ENCODE results near the gene GALNT14.

Gene GALNT14

DNA sequence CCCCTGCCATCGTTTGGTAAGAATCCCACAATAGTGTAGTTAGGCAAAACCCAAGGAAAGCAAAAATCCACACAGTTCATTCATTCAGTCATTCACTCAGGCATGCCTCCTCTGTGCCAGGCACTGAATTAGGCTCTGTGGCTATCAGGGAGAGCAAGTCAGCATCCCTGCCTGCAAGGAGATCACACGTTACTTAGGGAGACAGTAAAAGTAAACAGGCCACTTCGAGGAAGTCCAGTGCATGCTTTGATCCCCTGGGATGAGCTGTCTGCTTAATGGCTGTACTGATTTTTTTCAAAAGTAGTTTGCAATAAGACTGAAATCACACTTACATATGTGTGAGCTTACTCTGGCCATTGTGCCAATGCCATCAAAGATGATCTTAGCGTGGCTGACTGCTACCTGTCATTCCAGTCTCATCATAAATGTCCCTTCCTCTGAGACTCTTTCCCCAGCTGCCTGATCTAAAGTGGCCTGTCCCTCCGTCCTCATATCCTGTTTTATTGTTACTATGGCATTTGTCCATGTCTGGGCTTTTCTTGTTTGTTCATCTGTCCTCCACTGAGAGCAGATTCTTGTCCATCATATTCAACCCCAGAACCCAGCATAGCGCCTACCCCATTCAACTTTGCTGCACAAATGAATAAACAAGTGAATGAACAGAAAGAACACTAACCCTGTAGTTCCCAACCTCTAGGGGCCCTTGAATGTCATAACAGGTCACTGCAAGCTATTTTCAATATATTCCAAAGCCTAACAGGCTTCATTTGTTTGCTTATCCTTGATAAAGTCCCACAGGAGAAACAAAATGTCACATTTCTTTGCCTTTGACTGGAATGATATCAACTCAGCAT lies 84.1 kb downstream of the GALNT14 start:
- DNase-seq = no peak

DNA sequence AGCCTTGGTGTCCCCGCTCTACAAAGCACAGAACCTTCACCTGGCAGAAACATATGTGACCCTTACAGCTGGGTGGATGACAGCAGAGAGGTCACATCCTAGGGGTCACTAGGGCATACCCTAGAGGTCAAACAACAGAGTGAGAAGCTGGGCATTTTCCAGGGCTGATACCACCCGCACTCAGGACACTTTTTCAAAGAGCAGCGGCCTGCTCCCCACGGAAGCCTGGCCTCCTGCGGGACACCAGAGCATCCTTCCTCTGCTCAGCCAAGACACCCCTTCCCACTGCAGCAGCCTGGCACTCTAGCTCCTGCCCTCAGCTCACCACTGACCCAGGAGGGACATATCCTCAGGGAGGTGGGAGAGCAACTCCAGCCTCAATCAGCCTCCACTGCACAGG lies 86.0 kb downstream of the GALNT14 start:
- DNase-seq = no peak

DNA sequence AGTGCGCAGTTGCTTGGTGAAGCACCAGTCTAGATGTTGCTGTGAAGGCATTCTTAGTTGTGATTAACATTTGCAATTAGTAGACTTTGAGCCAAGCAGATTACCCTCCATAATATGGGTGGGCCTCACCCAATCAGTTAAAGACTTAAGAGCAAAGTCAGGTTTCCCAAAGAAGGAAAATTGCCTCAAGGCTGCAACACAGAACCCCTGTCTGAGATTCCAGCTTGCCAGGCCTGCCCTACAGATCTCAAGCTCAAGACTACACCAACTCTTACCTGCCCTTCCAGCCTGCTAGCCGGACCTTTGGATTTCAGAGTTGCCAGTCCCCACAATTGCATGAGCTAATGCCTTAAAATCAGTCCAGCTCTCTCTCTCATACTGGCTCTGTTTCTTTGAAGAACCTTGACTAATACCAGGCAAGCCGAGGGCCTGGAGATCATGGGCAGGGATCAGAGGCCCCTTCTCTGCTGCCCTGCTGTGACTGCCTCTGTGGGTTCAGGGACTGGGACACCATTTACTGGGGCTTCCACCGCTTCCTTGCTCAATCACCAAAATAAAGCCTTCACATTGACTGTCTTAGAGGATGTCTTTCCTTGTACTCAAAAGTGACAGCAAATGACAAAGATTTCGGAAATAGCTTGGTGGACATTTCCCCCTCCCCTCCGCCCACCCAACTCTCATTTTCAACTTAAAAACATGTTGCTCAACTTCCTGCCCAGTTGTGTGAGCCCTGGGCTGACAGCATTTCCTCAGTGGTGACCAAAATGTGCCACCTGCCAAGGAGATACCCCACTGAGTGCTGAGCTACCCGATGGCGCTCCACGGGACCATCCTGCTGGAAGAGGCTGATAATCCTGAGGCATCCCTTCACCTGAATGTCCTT lies 86.7 kb downstream of the GALNT14 start:
- DNase-seq = peak; percentile 28

DNA sequence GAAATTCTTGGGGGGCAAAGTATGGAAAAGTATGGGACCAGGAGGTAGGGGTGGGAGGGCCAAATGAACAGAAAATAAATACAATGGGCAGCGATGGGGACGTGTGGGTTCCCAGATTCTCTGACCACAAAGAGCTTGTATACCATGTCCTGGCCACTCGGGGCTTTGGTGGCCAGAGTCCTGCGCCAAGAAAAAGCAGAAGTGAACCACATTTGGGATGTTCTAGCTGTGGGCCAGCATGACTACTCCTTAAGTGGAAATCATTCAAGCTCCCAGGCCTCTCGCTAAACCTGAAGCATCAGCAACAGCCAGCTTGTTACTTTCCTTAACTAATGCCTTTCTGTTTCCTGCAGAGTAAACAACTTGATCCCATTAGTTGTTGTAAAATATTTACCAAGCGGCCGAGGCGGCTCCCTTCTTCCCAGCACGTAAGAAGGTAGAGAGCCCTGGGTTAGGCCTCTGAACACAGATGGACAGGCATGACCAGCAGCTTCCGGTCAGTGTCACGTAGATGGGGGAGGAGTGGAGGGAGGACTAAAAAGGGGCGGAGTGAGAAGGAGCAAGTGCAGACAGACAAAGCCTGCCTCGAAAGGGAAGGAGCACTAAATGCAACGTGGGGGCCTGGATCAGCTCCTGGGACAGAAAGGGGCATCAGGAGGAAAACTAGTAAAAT lies 88.2 kb downstream of the GALNT14 start:
- DNase-seq = no peak

DNA sequence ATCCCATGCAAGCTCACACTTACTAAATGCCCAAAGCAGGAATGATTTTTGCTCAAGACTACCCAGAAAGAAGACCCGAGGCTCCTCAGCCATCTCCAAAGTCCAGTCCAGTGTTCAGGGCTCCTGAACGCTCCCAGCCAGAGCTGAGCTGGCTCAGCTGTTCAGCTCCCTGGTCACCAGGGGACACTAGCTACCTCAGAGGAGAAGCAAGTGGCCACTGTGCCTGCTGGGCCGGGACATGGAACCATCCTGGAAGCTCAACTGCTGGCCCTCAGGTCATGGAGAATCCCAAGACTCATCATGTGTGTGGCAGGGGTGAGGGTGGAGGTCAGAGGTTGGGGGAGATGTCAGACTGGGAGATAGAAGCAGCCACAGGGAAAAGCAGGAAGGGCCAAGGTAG lies 89.0 kb downstream of the GALNT14 start:
- no peak for DNase-seq

DNA sequence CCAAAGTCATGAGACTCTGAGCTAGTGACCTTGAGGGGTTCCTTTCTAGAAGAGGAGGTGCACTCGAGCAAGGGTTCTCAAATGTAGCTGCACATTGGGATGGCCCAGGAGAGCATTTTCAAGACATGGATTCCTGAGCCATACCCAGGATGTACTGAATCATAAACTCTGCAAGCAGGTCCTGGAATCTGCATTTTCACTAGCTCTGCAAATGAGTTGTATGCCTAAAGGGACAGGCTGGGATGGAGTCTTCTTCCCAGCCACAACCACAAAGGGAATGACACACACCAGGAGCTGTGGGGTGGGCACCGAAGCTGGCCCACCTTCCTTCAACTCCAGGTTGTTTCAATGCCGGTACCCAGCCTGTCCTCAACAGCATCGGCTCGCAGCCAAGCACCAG lies 90.6 kb downstream of the GALNT14 start:
- no peak for DNase-seq

DNA sequence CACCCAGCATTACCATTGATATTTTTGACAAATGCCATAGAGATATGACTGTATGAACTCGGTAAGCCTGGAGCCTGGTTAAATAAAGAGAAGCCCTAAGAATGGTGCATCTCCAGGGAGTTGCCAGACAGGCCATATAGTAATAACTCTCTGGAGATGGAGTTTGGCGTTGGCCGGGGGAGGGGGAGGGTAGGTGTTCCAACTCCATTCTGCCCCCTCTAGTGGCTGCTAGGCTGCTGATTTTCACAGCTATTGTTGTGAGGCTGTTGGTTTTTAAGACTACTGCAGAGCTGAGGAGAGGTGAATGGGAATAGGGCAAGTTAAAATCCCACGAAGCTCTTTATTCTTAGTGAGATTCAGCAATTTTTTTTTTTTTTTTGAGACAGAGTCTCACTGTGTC lies 99.9 kb downstream of the GALNT14 start:
- DNase-seq = peak; percentile 4

DNA sequence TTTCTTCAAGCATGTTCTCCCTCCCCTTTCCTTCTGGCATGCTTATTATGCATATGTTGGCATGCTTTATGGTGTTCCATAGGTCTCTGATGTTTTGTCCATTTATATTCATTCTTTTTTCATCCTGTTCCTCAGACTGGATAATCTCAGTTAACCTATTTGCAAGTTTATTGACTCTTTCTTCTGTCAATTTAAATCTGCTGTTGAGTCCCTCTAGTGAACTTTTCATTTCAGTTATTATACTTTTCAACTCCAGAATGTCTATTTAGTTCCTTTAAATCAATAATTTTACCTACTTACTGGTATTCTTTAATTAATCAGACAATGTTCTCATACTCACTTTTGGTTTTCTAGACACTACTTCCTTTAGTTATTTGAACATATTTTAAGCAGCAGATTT lies 101.2 kb downstream of the GALNT14 start:
- DNase-seq = no peak

DNA sequence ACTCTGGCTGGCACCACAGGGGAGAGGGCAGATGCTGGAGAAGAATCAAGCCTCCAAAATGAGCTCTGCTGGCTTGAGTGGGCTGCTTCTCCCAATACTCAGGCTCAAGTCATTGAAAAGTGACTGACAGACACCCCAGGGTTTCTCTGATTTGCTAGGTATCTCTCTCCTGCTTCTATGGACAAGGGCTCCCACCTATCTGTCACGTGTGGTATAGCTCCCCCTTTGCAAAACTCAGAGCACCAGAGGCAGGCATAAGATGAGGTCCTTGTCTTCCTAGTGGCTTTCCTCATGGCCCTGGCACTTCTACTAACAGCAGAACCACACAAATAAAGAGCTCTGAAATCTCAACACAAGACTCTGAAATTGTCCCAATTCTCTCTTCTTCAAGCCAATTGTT lies 105.2 kb downstream of the GALNT14 start:
- DNase-seq = no peak

DNA sequence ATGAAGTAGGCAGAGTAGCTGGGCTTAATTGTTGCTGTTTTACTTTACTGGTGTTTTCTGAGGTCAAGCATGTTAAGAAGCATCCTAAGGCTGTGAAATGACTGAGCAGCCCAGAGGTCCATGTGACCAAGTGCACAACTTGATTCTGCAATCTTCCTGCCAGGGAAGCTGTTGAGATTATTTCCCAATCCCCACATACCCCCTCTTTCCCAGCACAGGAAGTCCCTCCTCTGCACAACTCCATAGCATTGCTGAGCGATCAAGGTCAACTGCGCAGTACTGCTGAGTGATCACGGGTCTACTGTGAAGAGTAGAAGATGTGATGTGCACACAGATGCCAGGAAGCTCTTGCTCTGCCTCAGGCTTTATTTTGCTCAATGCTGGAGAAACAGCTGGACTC lies 105.8 kb downstream of the GALNT14 start:
- no peak for DNase-seq

DNA sequence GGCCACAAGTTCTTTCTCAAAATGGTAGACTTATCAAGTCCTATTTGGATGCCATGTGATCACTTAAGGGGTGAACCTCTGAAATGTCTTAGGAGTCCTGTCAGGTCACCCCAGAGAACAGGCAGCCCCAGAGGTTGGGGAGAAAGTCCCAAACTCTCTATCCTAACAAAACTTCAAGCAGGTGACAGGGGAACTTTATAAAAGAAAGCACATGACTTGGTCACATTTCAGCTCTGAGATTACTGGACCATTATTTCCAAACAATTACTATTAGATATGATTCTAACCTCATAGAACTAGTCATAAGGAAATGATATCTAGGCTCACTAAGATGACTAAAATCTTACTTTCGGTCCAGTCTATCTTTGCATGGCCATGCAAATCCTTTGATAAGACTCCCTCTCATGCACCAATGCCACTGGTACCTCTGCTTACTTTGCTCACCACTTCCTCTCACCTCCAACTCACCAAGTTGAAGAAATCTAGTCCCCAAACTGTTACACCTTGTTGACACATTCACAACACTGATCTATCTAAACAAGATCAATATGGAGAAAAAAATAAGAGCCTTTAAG lies 107.0 kb downstream of the GALNT14 start:
- DNase-seq = no peak

DNA sequence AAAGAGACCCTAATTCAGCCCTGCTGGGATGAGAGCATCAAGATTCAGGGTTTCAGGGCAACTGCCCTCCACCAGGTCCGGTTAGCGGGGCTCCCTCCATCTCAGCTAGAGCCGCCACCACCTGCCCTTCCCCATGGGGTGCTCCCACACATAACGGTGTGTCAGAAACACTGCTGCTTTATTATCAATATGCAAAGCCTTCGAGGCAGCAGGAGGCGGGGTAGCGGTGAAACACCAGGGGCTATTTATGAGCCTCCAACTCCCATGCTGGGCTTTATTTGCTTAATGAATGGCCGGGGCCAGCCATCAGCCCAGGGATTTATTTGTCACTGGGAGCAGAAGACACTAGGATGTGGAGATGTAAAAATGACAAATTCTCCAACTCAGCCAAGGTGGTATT lies 109.8 kb downstream of the GALNT14 start:
- DNase-seq = no peak

DNA sequence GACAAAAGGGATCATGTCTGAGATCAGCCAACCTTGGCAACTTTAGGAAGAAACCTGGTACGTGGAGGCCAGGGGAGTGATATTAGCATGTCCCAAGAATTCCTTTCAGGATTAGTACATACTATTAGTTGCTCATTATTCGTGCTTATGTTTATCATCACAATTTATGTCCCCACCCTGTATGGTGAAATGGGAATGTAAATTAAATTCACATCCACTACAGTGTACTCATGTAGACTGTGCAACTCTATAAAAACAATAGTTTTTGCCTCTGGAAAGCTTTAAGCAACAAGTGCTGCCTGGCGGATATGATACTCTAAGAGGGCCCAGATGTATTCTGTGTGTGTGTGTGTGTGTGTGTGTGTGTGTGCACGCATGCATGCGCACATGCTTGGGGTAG lies 110.7 kb downstream of the GALNT14 start:
- DNase-seq = no peak

DNA sequence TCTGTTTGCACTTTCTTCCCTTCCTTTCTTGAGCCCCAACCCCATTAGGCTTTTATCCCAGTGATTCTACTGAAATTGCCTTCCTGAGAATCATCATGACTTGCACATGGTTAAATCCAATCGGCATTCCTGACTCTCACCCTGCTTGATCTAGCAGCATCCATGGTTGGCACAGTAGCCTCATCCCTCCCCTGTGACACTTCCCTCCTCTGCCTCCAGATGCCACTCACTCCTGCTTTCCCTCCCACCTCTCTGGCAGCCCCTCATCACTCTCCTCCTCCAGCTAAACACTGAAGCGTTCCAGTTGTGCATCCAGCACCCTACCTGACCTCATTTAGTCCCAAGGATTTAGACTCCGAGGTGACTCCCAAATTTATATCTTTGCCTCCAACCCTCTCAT lies 114.7 kb downstream of the GALNT14 start:
- no peak for DNase-seq

DNA sequence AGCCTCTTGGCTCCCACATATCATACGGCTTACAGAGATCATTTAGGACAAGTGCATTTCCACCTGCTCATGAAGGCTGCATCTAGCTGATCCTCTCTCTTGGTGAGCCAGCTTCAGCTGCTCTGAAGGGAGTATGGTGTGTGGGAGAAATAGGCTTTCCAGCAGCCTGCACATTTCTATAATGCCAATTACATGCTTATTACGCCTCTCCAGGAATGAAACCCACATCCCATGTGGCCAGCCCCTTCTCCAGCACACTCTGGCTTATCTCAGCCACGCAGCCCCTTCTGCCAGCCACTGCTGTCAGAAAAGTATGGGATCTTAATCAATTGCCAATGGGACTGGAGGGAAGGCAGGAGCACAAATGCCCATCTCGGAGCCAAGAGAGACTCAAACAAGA lies 117.5 kb downstream of the GALNT14 start:
- no peak for DNase-seq

DNA sequence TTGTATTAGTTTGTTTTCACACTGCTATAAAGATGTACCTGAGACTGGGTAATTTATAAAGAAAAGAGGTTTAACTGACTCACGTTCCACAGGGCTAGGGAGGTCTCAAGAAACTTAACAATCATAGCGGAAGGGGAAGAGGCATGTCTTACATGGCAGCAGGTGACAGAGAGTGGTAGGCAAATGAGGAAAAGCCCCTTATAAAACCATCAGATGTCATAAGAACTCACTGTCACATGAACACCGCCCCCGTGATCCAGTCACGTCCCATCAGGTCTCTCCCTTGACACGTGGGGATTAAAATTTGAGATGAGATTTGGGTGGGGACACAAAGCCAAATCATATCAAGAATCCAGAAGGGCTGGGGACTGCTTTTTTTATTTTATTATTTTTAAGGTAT lies 120.0 kb downstream of the GALNT14 start:
- no peak for DNase-seq

DNA sequence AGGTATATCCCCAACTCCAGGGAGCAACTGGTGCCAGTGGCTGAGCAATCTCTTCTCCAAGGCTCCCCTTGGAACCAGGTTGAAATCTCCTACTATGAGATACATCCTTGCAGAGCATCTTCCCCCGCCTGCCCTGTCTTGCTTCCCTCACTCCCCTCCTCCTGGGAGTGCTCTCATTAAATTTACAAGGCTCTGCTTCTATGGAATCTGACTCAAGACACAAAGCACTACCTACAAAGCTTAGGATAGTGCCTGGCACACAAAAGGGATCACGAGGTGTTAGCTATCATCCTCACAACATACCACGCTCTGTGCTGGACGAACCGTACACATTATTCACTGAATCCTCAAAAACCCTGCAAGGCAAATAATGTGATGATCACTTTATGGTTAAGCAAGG lies 121.6 kb downstream of the GALNT14 start:
- DNase-seq = no peak

DNA sequence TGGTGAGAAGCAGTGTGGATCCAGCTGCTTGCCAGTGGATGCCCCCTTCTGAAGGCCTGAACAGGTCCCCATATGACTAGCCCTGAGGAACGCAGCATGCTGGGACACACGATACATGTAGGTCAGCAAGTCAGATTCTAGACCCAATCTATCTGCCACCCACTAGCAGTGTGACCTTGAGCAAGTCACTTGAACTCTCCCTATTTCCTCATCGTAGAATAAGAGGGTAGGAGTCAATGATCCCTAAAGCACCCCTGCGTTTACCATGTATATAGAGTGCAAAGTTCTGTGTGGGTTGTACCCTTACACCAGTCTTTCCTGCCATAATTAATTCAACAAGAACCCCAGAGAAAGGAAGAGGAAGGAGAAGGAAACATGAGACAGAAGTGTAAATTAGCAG lies 123.7 kb downstream of the GALNT14 start:
- DNase-seq = no peak

DNA sequence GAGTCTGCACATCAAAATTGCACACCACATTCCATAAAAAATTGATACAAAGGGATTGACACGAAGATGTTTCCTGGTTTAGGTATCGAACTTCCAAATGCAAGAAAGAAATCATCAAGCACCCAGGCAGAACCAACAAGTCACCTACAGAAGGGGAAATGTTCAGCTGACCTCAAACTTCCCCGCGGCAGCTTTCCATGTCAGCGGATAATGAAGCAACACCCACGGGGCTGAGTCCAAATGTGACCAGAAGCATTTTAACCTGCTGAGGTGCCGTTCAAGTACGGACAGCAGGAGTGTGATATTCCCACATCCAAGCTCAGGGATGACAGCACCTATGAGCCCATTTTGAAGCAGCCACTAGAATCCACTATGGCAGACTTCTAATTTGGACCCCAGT lies 124.9 kb downstream of the GALNT14 start:
- no peak for DNase-seq

DNA sequence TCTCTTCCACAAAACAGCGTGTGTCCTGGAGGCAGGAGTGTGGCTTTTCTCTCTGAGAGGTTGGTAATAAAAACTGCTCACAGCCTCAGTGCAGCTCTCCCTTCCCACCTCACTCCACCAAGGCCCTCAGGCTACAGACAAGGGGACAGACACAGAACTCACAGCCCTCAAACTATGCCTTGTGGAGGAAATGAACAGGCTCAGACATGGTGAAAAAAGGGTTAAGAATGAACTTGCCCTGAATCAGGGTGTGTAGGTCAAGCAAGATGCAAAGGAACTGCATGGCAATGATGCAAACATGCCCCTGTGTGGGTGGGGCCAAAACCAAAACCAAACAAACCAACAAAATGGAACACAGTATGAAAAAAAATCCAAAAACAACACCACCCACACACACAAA lies 125.8 kb downstream of the GALNT14 start:
- no peak for DNase-seq

DNA sequence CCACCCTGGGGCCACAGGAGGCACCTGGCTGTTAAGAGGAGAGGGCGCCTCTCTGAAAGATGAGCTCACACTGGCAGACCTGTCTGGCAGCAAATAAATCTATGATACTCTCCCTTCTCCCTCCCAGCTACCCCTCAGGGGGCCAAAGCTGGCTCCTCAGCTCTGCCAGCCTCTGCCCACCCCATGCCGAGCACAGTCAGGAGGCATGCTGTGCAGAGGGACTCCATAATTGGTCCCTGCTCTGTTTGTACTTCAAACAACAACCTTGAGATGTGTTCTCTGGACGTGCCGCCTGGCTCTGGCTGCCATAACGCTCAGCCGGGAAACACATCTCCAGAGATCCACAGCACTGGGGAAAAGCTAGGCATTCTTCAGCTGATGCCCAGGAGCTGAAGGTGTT lies 126.7 kb downstream of the GALNT14 start:
- no peak for DNase-seq

DNA sequence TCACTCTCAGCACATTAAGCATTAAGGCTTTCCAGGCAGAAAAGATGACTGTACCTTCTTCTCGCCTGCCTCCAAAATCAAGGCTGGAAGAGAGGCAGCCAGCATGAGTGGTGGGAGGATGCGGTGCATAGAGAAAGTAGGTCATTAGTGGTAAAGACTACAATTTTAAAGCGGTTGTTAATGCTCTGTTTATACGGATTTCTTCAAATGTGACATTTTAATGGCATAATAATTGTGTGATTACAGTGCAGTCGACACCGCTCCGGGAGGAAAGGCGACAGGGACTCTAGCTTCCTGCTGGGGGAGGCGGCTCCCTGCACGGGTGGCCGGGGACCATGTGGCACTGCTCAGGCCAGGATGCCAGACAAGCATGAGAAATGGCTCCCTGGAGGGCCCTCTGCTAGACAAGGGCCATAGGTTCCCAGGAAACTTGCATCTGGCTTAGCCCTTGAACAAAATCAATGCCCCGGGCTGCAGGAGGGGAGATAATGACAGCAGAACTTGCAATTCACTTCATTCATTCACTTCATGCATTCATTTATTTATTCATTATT lies 129.6 kb downstream of the GALNT14 start:
- DNase-seq = no peak

DNA sequence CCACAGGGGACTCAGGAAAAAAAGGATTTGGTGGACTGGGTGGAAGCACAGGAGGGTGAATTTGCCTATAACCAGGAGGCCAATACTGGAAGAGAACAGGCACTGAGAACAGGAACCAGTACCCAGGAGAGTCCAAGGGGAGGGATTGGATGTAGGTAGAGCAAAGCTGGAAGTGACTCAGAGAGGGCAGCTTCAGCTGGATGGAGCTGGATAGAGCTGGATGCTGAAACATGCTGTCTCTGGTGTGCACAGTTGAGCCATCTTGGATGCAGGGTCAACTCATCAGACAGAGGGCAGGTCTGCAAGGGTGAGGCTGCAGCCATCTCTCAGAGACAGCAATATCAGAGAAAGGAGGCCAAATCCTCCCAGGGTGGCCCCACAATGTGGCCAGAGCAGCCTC lies 134.0 kb downstream of the GALNT14 start:
- DNase-seq = no peak
